Panc1 (cell line): ENCODE data around the gene PRRT1. TPM values are rescaled to one million over a fixed set of nuclear protein-coding genes. Genes with fewer than 3 reads are reported as not detected.

Source experiments
- ATAC-seq: fragments of 200-7000 bp; cut with Tn5 transposase; 2 replicates; pipeline ENCODE4 v1.9.1; 2020; ENCODE audit warnings: mild to moderate bottlenecking, moderate library complexity
- BruUV-seq: library from RNA; stranded (reverse); fragments of 400-500 nt; replicated peaks from 2 replicates; lab custom pipeline; 2021; lab: Mats Ljungman, UMichigan
- CTCF ChIA-PET: fragments of 300-600 bp; sonication (Branson Sonifier 250); formaldehyde crosslinking; loops from one replicate; lab custom pipeline; 2022; ENCODE audit warnings: antibody characterized with exemption; lab: Charles Lee
- POLR2A ChIA-PET: fragments of 300-600 bp; sonication (Branson Sonifier 250); formaldehyde crosslinking; loops from one replicate; lab custom pipeline; 2022; ENCODE audit warnings: antibody characterized with exemption; lab: Charles Lee
- DNase-seq: peaks from one replicate; pipeline ENCODE4 v3.0.0-alpha.2; 2010; ENCODE audit warnings: low read depth, low spot score
- H3K27ac ChIP-seq: 2 replicates; pipeline ENCODE4 v1.5.1; 2011; ENCODE audit warnings: mild to moderate bottlenecking, low read length, inconsistent platforms
- H3K27me3 ChIP-seq: fragments of 200-500 bp; sonication (Bioruptor generic); 2 replicates; pipeline ENCODE4 v1.6.0; 2014; ENCODE audit warnings: low read length, inconsistent platforms; ENCODE audit not compliant: control insufficient read depth, insufficient read depth
- H3K36me3 ChIP-seq: fragments of 200-500 bp; sonication (Bioruptor generic); 2 replicates; pipeline ENCODE4 v1.5.1; 2014; ENCODE audit warnings: inconsistent platforms, mild to moderate bottlenecking, low read length, moderate library complexity; ENCODE audit not compliant: control insufficient read depth, insufficient read depth
- H3K4me1 ChIP-seq: 2 replicates; pipeline ENCODE4 v1.5.1; 2011; ENCODE audit warnings: inconsistent platforms, mild to moderate bottlenecking, low read length, moderate library complexity; ENCODE audit not compliant: control insufficient read depth, insufficient read depth
- H3K4me3 ChIP-seq, 2 experiments: 2 replicates each; pipeline ENCODE4 v1.5.1; 2011 to 2012; ENCODE audit warnings: low read depth in 2 of 2, low read length in 2 of 2, mild to moderate bottlenecking in 2 of 2, inconsistent platforms in 1 of 2, moderate library complexity in 1 of 2
- H3K9me3 ChIP-seq: fragments of 200-500 bp; sonication (Bioruptor generic); 2 replicates; pipeline ENCODE4 v1.5.1; 2014; ENCODE audit warnings: low read depth, mild to moderate bottlenecking, inconsistent platforms, low read length, moderate library complexity; ENCODE audit not compliant: control insufficient read depth, insufficient read depth
- CTCF ChIP-seq: fragments of 450-650 bp; IDR thresholded peaks from 2 replicates; pipeline ENCODE4 v1.5.1; 2017; ENCODE audit warnings: mild to moderate bottlenecking
- POLR2AphosphoS5 ChIP-seq: IDR thresholded peaks from 2 replicates; pipeline ENCODE4 v1.6.1; 2012; ENCODE audit warnings: mild to moderate bottlenecking, low read depth, low read length, moderate library complexity
- REST ChIP-seq, 2 experiments: IDR thresholded peaks; 2 replicates each; pipeline ENCODE4 v1.6.1; 2011 to 2012; ENCODE audit warnings: low read depth in 2 of 2, control low read depth in 1 of 2, low read length in 1 of 2, mild to moderate bottlenecking in 1 of 2, moderate library complexity in 1 of 2; ENCODE audit not compliant: insufficient read depth in 1 of 2
- SIN3A ChIP-seq: IDR thresholded peaks from 2 replicates; pipeline ENCODE4 v1.6.1; 2012; ENCODE audit warnings: low read depth, mild to moderate bottlenecking, low read length, moderate library complexity, borderline replicate concordance; ENCODE audit not compliant: insufficient read depth
- TCF7L2 ChIP-seq: IDR thresholded peaks from 2 replicates; pipeline ENCODE4 v1.6.1; 2011; ENCODE audit warnings: mild to moderate bottlenecking, low read depth, low read length, inconsistent platforms
- in situ Hi-C: cut with HindIII; loops from 2 replicates; pipeline ENCODE4 v1.10.0; 2016; ENCODE audit warnings: low sequenced_read_pairs, low pct_unique_long_range_greater_than_20kb
- intact Hi-C: fragments of 100-400 bp; cut with micrococcal nuclease; formaldehyde crosslinking; loops from one replicate; pipeline ENCODE4 v1.10.0; 2022; ENCODE audit not compliant: unreplicated experiment
- total RNA-seq: library from RNA; stranded (reverse); gene quantifications from one replicate; pipeline ENCODE4 v1.2.1, GENCODE V29; 2021; ENCODE audit not compliant: unreplicated experiment

PRRT1 gene
- total RNA-seq, 1 experiment from 2014 or later, result 1.3 TPM

GRCh38 chr6:32137454-32137853 lies 14.3 kb downstream of the PRRT1 start:
- Histone ChIP-seq H3K27me3 (no peaks in the 10 kb centered on the region), H3K9me3 (no peaks in the 10 kb centered on the region), H3K36me3 (no peaks in the 10 kb centered on the region), H3K27ac (no peak overlapping the region), H3K4me1 (no peaks in the 10 kb centered on the region), H3K4me3 (no peak overlapping the region)
- ChIA-PET POLR2A (no interaction called here), CTCF (no interaction called here)
- in situ Hi-C loops (no loop called here), intact Hi-C loops (no loop called here)
- no peak for DNase-seq
- no peak for TF ChIP-seq POLR2AphosphoS5
- no peak for TF ChIP-seq CTCF
- no peak for TF ChIP-seq REST (IDR thresholded peaks at IDR 0.05; ENCODE audit: insufficient read depth in 1 of 2, low read depth in 2 of 2, low read length in 1 of 2)
- no peak for TF ChIP-seq TCF7L2
- no peak for TF ChIP-seq SIN3A
- no TSS peak for BruUV-seq
- no peak for ATAC-seq

- BruUV-seq, result no TSS peak
- no peak overlapping the region for H3K4me3 ChIP-seq
- H3K27ac ChIP-seq, result no peak overlapping the region
- DNase-seq, result no peak
- in situ Hi-C loops (no loop called here), intact Hi-C loops (no loop called here)
- H3K36me3 ChIP-seq, result no peaks in the 10 kb centered on the region
- TF ChIP-seq CTCF (no peak), SIN3A (no peak), TCF7L2 (no peak), POLR2AphosphoS5 (no peak)
- CTCF ChIA-PET, result no interaction called here
- H3K9me3 ChIP-seq, result no peaks in the 10 kb centered on the region
- no peak for ATAC-seq
- no peaks in the 10 kb centered on the region for H3K27me3 ChIP-seq
- peaks cover 9% of the 10 kb centered on the region for H3K4me1 ChIP-seq
- POLR2A ChIA-PET, result no interaction called here
Observed at GRCh38 chr6:32133786-32134185, 18.0 kb downstream of the PRRT1 start.
